ENCODE results near the gene PEX14.
"Not testable (repeated sequence)": the region's sequence is repeated elsewhere in the genome, so short reads cannot be mapped to it uniquely, and the experiment has no call there.

PEX14 gene

GRCh38 chr1:10450836-10451235 is 23.9 kb upstream of the PEX14 start:
- peak; percentile 26 for DNase-seq (ENCODE audit: low read depth)

- peak; percentile 84 for DNase-seq (ENCODE audit: low read depth)
These were observed 23.5 kb upstream of the PEX14 start for GRCh38 chr1:10451287-10451686.

DNA sequence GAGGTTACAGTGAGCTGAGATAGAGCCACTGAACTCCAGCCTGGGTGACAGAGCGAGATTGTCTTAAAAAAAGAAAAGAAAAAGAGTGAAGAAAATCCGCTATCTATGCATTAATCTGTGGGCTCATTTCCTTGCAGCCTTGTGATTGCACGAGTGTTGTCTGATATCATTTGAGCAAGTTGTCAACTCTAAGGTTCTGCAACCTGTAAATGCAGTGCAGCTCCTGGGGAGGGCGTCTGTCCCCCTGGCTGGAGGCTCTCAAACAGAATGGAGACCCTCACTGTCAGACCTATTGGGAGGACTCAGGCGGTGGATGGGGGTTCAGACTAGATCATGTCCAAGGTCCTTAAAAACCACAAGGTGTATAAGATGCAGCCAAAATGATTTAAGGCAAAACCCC is 18.7 kb upstream of the PEX14 start:
- no peak for DNase-seq (ENCODE audit: low read depth)

DNA sequence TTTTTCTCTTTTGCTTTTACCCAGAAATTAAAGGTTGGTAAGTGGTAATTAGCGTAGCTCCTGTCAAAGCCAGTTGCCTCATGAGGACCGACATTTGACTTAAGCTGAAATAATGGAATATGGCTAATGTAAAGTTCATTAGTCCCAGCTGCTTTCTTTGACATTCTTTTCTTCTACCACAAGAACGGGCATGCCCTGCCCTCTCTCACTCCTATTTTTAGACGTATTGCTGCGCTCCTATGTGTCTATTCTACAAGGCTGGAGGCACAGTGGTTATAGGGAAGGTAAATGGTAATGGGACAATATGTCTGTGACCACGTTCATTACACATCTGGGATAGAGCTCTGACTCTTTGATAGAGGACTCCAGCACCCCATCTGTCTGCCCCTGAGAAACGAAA is 18.1 kb upstream of the PEX14 start:
- peak; percentile 16 for DNase-seq (ENCODE audit: low read depth)

- not testable (repeated sequence) for DNase-seq (ENCODE audit: low read depth)
These were observed 17.3 kb upstream of the PEX14 start for GRCh38 chr1:10457462-10457861.

DNA sequence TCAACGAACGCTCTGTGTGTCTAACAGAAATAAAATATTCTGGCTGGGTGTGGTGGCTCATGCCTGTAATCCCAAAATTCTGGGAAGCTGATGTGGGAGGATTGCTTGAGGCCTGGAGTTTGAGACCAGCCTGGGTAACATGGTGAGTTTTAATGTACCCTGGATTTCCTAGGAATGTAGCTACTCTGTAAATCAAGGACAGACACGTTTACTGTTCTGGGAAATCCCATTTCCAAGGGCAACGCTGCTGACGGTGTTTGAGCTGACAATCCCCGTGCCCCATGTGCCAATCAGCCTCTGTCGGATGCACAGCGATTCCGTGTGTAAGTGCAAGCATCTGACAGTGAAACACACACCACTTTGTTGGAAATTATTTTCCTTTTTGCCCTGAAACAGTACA is 16.9 kb upstream of the PEX14 start:
- DNase-seq (ENCODE audit: low read depth), result no peak

- DNase-seq (ENCODE audit: low read depth), result peak; percentile 79
These were observed 15.6 kb upstream of the PEX14 start for GRCh38 chr1:10459184-10459583.

DNA sequence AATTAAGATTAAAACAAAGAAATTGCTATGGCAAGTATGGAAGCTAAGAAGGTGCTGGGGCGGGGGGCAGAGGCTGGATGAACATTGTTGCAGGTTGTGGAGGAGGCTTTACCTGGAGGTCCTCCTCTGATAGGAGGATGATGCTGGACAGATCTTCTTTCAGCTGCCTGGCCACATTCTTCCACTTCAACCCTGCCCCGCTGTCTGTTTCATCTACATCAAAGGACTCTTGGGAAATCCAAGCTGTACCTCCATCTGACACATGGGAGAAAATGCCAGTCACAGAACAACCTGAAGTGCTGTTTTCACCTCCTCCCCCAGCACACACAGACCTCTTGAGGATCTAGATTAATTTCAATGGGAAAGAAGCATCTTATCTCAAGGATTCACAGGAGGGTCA is 7.7 kb upstream of the PEX14 start:
- no peak for DNase-seq (ENCODE audit: low read depth)

DNA sequence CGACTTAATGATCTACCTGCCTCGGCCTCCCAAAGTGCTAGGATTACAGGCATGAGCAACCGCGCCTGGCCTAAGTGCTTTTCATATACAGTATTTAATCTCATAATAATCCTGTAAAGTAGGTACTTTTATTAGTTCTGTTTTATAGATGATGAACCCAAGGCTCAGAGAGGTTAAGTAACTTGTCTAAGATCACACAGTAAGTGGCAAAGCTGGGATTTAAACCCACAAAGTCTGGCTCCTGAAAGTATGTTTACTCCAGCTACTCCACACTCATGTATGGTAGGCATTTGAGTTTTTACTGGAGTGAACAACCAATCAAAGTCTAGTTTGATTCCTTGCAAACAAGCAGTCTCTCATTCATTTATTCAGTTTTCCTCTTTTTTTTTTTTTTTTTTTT is 4.7 kb upstream of the PEX14 start:
- DNase-seq (ENCODE audit: low read depth), result no peak

DNA sequence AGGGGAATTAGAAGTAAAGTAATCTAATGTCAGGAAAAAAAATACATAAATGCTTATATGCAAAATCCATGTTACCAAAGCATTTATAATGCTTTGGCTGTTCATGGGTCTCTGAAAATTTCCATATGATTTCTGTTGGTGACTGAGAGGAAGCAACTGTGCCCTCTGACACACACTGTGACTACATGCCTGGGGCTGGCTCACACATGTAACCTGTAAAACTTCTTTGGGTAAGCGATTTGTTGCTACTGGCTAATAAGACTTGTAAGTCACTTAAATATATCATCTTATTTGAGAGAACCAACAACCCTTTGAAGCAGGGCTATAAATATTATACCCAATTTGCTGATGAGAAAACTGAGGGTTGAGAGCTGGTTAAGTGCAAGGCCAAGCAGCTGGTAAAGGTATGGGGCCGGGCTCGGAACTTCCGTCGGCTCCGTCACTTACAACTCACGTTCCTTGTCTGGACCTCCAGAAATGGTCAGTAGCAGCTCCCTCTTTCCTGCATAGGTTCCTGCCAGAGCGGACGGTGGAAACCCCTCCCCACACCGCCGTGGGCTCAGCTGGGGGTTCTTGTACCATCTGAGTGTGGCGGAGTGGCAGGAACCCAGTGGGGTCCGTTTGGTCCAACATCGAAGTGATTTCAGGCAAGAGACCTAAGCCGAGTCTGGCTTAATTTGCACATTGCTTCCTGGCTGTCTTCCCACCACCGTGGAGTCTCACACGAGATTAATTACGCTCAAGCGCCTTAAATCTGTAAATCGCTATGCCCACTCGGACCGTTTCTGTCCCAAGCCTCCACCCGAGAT is 3.1 kb upstream of the PEX14 start:
- DNase-seq (ENCODE audit: low read depth), result peak; percentile 50

GRCh38 chr1:10472220-10473144 is 2.3 kb upstream of the PEX14 start, which contains the start of gene DFFA:
TSS of gene DFFA (minus strand) at chr1:10472529. CDS start at chr1:10472458, 71 bp downstream.
- peak; percentile 97 for DNase-seq (ENCODE audit: low read depth)

DNA sequence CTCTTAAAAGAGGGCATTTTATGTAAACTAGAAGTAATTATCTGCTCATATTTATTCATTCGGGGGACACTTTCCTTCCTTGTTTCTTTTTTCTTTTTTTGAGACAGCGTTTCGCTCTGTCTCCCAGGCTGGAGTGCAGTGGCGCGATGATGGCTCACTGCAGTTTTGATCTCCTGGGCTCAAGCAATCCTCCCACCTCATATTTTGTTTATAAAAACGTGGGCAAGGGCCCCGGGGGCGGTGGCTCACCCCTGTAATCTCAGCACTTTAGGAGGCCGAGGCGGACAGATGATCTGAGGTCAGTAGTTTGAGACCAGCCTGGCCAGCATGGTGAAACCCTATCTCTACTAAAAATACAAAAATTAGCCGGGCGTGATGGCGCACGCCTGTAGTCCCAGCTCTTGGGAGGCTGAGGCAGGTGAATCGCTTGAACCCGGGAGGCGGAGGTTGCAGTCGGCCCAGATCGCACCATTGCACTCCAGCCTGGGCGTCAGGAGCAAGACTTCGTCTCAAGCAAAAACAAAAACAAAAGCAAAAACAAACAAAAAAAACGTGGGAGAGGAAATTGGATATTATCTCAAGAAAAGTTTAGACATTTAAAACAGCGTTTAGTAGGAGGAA is 1.5 kb upstream of the PEX14 start:
- DNase-seq (ENCODE audit: low read depth), result no peak

DNA sequence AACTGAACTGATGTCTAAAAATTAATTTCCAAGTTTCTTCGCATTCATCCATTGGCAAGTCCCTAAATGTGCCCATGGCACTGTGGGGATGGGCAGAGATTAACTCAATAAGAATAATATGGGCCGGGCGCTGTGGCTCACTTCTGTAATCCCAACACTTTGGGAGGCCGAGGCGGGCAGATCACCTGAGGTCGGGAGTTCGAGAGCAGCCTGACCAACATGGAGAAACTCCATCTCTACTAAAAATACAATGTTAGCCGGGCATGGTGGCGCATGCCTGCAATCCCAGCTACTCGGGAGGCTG is 489 bp upstream of the PEX14 start:
- not testable (repeated sequence) for DNase-seq (ENCODE audit: low read depth)

DNA sequence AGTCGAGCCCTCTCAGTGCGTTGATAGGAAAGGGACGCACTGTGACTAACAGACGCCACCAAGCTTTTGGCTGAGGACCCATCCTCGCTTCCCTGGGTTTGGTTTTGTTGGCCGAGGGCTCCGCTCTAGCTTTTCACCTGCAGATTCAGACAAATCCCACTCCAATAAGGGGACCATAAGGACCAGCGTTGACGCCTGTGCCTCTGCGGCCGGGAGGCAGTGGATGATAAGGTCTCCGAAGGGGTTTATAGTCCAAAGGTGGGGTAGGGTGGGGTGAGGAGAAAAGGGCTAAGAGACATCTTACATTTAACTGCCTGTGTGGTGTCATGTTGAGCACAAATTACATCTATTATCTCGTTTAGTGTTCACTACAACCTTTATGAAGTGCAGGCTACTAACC is 760 bp downstream of the PEX14 start:
- no peak for DNase-seq (ENCODE audit: low read depth)

GRCh38 chr1:10479296-10479695 is 4.5 kb downstream of the PEX14 start:
- DNase-seq (ENCODE audit: low read depth), result no peak

GRCh38 chr1:10480614-10481013 is 5.9 kb downstream of the PEX14 start:
- no peak for DNase-seq (ENCODE audit: low read depth)

DNA sequence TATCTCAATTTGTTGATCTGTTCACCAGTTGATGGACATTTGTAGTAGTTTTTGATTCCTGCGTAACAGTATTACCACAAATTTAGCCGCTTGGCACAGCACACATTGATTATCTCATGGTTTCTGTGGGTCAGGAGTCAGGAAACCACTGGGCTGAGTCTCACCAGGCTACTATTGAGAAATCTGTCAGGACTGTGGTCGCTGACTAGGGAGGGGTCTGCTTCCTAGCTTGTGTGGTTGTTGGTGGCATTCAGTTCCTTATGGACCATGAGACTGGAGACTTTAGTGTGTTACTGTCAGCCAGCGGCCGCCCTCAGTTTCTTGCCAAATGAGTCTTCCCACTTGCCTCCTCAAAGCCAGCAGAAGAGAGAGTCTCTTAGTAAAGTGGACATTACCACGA is 9.8 kb downstream of the PEX14 start:
- no peak for DNase-seq (ENCODE audit: low read depth)

DNA sequence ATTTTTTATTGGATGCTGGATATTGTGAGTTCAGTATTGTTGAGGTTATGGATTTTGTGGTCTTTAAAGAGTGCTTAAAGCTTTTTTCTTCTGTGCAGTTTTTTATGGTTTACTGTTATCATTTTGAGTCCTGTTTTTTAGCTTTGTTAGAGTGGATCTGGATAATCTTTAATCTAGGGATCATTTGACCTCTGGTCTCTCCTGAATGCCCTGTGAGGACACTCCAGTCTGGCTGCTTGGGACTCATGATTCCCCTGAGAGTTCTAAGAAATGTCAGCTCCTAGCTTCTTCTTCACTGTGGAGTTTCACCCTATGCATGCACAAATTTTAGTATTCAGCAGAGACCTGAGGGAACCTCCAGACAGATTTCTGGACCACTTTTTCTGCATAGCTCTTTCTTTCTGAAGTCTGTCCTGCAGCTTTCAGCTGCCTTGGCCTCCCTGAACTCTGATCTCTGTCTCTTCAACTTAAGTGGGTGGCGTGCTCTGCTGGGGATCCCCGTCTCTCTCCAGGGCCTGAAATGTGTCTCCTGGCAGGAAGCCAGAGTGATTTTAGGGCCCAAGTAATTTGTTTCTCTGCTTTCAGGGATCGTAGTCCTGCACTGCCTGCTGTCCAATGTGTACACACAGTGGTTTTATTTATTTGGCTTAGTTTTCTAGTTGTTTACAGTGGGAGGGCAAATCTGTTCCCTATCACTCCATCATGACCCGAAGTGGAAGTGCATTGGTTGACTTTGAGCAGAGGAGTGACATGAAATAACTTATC is 14.7 kb downstream of the PEX14 start:
- DNase-seq (ENCODE audit: low read depth), result no peak

DNA sequence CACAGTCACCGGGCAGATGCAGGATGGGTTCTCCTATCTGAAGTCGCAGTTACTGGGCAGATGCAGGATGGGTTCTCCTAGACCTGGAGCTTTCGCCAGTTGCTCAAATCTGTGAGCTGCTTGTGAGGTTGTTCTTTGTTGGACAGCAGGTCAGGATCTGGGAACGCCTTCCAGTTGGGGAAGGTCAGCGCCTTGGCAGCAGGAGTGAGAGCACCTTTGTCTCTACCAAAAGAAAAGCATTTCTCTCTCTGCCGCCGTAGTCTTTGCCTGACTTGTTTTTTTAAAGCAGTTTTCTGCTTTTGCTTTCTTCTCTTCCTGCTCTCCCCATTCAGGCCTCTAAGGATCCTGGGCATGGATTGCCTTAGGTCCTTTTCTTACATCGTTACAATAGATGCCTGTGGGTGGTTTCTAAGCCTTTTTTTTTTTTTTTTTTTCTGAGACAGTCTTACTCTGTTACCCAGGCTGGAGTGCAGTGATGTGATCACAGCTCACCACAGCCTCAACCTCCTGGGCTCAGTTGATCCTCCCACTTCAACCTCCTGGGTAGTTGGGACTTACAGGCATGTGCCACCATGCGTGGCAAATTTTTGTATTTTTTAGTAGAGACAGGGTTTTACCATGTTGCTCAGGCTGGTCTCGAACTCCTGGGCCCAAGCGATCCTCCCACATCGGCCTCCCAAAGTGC is 15.7 kb downstream of the PEX14 start:
- DNase-seq (ENCODE audit: low read depth), result no peak

DNA sequence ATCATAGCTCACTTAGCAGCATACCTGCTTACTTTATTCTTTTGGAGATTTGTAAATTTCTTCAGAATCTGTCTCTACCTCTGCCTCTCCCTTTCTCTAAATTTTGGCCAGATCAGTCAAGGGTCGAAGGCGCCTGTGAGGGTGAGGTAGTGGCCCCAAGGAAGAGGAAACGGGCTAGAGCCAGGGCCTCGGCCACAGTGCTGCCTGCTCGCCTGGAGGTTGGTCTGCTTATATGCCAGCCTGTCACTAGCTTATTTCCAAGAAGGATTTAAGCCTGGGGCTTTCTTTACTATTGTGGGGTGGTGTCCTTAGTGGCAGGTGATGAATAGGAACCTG is 19.6 kb downstream of the PEX14 start:
- no peak for DNase-seq (ENCODE audit: low read depth)

- peak; percentile 75 for DNase-seq (ENCODE audit: low read depth)
These were observed 20.2 kb downstream of the PEX14 start for GRCh38 chr1:10494754-10495474.

All from EH (cell line).